ENCODE results near the gene MED25.

- TF ChIP-seq CTCF (conservative IDR thresholded peaks at IDR 0.05) (no peak), EZH2 (IDR thresholded peaks at IDR 0.05; ENCODE audit: low read depth) (no peak)
Observed at GRCh38 chr19:49884109-49884508, 66.0 kb downstream of the MED25 start.
